ENCODE results near the gene NMT1. TPM values are rescaled to one million over a fixed set of nuclear protein-coding genes. Genes with fewer than 3 reads are reported as not detected.

NMT1 gene
- total RNA-seq, 2 experiments from 2014 or later: 136 to 148 TPM

DNA sequence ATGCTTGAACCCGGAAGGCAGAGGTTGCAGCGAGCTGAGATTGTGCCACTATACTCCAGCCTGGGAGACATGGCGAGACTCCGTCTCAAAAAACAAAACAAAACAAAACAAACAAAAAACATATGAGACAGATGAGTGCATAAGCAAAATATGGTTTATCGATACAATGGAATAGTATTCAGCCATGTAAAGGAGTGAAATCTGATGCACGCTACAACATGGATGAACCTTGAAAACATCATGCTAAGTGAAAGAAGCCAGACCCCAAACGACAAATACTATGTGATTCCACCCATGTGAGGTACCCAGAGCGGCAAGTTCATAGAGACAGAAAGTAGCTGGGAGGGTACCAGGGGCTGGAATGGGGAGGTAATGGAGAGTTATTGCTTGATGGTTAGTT lies 64.4 kb downstream of the NMT1 start:
- no peaks in the 10 kb centered on the region for H3K9me3 Mint-ChIP-seq (ENCODE audit: low read depth)
- no peak overlapping the region for H3K27ac Mint-ChIP-seq
- H3K4me3 Mint-ChIP-seq: no peak overlapping the region
- CTCF ChIA-PET: interaction anchor here (1.8 kb wide), 1 partner anchor 10 kb away, joined by 11 read pairs; the partner anchor contains the start of gene ACBD4
- DNase-seq (no peak), ATAC-seq (no peak)
- no peaks in the 10 kb centered on the region for H3K36me3 Mint-ChIP-seq
- peaks cover 5% of the 10 kb centered on the region for H3K4me1 Mint-ChIP-seq
- peaks cover 10% of the 10 kb centered on the region for H3K27me3 Mint-ChIP-seq

DNA sequence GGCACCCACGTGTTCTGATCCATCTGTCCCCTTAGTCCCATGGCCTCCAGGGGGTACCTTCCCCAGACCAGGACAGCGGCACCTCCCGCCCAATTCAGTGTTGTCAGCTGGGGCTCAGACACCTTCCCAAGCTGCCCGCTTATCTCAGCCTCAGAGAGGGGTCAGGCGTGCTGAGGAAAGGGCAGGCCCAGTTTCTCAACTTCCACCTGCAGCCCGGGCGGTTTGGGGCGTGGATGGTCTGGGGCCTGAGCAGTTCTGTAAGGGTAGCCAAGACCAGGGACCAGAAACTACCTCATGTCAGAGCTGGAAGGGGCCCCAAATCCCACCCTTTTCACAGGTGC lies 66.1 kb downstream of the NMT1 start:
- Mint-ChIP-seq H3K9me3 (ENCODE audit: low read depth) (no peaks in the 10 kb centered on the region), H3K36me3 (no peaks in the 10 kb centered on the region), H3K4me3 (no peak overlapping the region), H3K4me1 (peaks cover 5% of the 10 kb centered on the region), H3K27me3 (peaks cover 11% of the 10 kb centered on the region), H3K27ac (no peak overlapping the region)
- CTCF ChIA-PET: interaction anchor here (0.8 kb wide), 3 partner anchors 9 to 352 kb away, joined by 3 read pairs; partner anchors contain the start of gene ACBD4
- DNase-seq (no peak), ATAC-seq (no peak)

DNA sequence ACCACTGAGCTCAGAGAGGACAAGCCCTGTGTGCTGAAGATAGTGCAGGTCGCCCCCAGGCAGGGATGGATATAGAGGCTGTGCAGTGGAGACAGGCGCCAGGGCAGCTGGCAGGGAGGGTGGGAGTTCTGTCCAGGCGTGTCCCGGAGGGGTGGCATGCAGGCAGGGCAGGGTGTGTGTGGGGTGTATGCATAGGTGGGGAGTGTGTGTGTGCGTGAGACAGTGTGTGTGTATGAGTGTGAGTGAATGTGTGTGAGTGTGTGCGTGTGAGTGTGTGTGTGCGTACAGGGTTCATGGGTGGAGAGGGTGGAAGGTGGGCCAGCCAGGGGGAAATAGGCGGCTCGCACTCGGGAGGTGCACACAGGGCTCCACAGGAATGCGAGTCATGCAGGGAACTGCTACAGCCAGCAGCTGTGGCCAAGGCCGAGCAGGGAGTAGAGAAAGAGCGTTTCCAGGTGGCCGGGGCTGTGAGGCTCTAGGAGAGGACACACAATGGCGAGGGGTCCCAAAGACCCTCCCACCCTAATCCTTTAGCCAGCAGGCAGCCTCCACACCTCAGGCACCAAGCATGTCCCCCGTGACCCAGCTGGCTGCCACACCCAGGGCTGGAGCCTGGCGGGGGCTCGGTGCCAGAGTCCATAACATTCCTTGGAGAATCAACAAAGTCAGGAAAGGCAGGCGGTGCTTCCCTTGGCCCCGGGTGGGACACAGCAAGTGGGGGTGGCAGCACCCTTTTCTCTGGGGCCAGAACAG lies 66.6 kb downstream of the NMT1 start:
- H3K36me3 Mint-ChIP-seq: no peaks in the 10 kb centered on the region
- no peak overlapping the region for H3K27ac Mint-ChIP-seq
- DNase-seq (no peak), ATAC-seq (no peak)
- CTCF ChIA-PET: interaction anchor here (0.8 kb wide), 2 partner anchors 8 to 352 kb away, joined by 3 read pairs; partner anchors contain the start of gene ACBD4
- peaks cover 9% of the 10 kb centered on the region for H3K27me3 Mint-ChIP-seq
- no peak overlapping the region for H3K4me3 Mint-ChIP-seq
- peaks cover 5% of the 10 kb centered on the region for H3K4me1 Mint-ChIP-seq
- no peaks in the 10 kb centered on the region for H3K9me3 Mint-ChIP-seq (ENCODE audit: low read depth)

DNA sequence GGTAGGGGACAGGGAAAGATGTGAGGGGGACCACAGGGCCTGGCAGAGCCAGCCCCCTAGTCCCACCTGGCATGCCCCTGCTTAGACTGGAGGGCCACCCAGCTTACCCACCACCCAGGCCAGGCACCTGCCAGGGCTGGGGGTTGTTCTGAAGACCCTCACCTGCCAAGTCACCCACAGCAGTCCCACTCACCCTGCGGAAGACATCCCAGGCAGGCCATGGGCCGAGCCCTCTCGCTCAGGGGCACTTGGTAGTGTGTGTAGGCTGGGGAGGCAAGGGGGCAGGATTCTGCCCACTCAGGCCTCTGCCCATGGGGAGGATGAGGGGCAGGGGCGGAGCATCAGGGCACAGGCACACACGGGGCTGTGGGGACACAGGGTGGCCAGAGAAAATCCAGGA lies 67.2 kb downstream of the NMT1 start:
- CTCF ChIA-PET: interaction anchor here (1.7 kb wide), 1 partner anchor 89 kb away, joined by 4 read pairs; no protein-coding TSS in a partner anchor
- Mint-ChIP-seq H3K4me3 (no peak overlapping the region), H3K9me3 (ENCODE audit: low read depth) (no peaks in the 10 kb centered on the region), H3K27ac (no peak overlapping the region), H3K36me3 (no peaks in the 10 kb centered on the region), H3K4me1 (peaks cover 7% of the 10 kb centered on the region), H3K27me3 (peaks cover 9% of the 10 kb centered on the region)
- DNase-seq (no peak), ATAC-seq (no peak)

DNA sequence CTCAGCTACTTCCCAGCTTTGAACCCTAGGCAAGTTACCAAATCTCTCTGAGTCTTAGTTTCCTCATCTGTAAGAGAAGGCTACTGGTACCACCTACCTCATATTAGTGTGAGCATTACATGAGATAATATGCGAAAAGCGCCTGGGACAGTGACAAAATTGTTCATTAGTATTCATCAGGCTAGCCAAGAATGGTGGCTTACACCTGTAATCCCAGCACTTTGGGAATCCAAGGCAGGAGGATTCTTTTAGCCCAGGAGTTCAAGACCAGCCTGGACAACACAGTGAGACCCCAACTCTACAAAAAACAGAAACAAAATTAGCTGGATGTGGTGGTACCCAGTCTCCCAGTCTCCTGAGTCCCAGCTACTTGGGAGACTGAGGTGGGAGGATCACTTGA lies 67.9 kb downstream of the NMT1 start:
- CTCF ChIA-PET: interaction anchor here (1.7 to 11.4 kb wide), 2 partner anchors 69 to 89 kb away, joined by 4 to 401 read pairs; no protein-coding TSS in a partner anchor
- ATAC-seq (no peak), DNase-seq (no peak)
- Mint-ChIP-seq H3K4me3 (no peak overlapping the region), H3K9me3 (ENCODE audit: low read depth) (no peaks in the 10 kb centered on the region), H3K36me3 (no peaks in the 10 kb centered on the region), H3K4me1 (peaks cover 10% of the 10 kb centered on the region), H3K27me3 (peaks cover 9% of the 10 kb centered on the region), H3K27ac (no peak overlapping the region)

DNA sequence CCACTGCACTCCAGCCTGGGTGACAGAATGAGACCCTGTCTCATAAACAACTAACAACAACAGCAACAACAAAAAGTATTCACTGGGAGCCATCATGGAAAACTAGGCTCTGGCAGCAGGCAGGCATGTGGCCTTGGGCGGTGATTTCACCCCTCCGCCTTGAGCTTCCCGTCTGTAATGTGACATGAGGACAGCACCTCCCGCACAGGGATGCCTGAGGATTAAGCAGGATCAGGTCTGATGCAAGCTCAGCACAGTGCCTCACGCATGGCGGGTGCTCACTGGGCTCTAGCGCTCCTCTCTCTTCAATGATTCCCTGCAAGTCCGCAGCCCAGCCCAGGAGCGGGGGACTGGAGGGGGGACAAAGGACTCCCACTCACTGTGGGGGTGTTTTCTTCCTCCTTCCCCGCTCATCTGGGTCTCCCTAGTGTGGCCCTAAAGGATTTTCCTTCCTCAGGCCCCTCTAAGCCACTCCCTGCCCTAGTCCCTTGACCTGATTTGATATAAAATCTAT lies 68.4 kb downstream of the NMT1 start:
- CTCF ChIA-PET: interaction anchor here (1.0 to 11.4 kb wide), 3 partner anchors 10 to 90 kb away, joined by 3 to 401 read pairs (median 4); no protein-coding TSS in a partner anchor
- Mint-ChIP-seq H3K9me3 (ENCODE audit: low read depth) (no peaks in the 10 kb centered on the region), H3K27ac (no peak overlapping the region), H3K27me3 (peaks cover 9% of the 10 kb centered on the region), H3K4me3 (no peak overlapping the region), H3K4me1 (peaks cover 7% of the 10 kb centered on the region), H3K36me3 (no peaks in the 10 kb centered on the region)
- ATAC-seq (no peak), DNase-seq (no peak)

DNA sequence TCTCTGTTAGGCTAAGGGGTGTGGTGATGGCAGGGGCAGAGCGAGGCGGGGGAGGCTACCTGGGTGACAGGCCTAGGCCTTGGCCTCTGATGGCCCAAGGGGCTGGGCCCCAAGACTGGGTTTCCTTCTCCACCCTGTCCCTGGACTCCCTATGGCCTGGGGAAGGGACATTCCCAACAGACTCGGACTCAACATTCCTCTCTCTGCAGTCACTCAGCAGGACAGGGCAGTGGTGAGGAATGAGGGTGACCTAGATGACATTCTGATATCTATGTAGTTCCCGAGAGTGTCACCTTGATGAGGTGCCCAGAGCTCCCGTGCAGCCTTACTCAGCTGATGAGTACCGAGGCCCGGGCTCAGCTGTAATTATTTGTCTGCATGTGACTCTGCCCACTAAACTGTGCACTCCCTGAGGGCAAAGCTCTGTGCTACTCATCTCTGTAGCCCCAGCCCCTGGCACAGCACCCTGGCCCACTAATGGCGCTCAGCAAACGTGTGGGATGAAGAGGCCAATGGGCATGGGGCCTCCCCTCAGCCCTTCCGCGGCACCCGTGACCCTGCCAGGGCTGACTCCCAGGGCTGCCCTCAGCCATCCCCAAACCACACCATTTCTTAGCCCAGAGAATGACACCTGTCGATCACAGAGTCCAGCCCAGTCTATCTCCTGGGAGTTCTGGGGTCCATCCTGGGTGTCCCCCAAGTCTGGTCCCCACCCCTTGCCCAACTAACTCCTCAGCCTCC lies 69.0 kb downstream of the NMT1 start:
- Mint-ChIP-seq H3K27me3 (peaks cover 9% of the 10 kb centered on the region), H3K27ac (no peak overlapping the region), H3K36me3 (no peaks in the 10 kb centered on the region), H3K4me1 (peaks cover 6% of the 10 kb centered on the region), H3K4me3 (no peak overlapping the region), H3K9me3 (ENCODE audit: low read depth) (no peaks in the 10 kb centered on the region)
- CTCF ChIA-PET: interaction anchor here (1.0 to 11.4 kb wide), 3 partner anchors 9 to 91 kb away, joined by 3 to 401 read pairs (median 4); no protein-coding TSS in a partner anchor
- DNase-seq: no peak
- ATAC-seq: no peak

DNA sequence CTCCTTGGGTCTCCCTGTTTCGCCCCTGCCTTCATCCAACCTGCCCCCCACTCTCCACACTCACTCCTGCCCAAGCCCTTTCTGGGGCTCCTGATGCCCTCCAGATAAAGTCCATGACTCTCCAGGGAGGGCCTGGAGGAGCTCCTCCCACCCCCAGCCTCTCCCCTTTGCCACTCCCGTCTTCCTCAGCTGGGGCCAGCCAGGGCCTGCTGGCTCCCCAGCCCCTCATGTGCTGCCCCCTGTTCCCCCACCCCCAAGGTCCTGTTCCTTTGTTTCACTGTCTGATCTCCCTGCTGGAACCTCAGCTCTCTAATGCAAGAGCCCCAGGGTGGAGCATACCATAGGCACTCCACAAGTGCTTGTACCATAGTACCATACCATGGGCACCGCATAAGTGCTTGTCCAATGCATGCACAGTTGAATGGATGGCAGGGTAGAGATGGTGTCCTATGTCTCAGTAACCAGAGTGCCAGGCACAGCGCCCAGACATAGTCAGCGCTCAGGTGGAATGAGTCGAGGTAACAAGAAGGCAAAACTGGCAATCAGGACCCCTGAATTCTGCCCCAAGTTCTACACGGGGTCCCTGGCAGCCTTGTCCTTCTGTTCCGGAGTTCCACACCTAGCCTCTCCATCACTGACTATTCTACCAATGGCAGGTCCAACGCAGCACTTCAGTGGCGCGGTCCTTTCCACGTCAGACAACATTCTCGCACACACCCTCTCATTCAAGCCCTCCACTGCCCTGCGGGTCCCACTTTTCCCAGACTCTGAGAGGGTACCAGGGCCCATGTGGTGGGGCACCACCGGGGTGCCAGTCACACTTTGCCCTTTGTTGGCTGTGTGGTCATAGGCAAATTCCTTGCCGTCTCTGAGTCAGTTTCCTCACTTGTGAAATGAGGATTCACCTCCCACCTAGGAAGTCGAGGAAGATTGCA lies 69.8 kb downstream of the NMT1 start:
- Mint-ChIP-seq H3K27me3 (peaks cover 9% of the 10 kb centered on the region), H3K36me3 (no peaks in the 10 kb centered on the region), H3K4me1 (peaks cover 11% of the 10 kb centered on the region), H3K4me3 (peak overlapping the region; percentile 29), H3K9me3 (ENCODE audit: low read depth) (no peaks in the 10 kb centered on the region), H3K27ac (no peak overlapping the region)
- no peak for ATAC-seq
- DNase-seq: no peak
- CTCF ChIA-PET: interaction anchor here (1.0 to 11.4 kb wide), 5 partner anchors 15 to 354 kb away, joined by 3 to 583 read pairs (median 9); partner anchors contain the start of genes HEXIM1 and HEXIM2

DNA sequence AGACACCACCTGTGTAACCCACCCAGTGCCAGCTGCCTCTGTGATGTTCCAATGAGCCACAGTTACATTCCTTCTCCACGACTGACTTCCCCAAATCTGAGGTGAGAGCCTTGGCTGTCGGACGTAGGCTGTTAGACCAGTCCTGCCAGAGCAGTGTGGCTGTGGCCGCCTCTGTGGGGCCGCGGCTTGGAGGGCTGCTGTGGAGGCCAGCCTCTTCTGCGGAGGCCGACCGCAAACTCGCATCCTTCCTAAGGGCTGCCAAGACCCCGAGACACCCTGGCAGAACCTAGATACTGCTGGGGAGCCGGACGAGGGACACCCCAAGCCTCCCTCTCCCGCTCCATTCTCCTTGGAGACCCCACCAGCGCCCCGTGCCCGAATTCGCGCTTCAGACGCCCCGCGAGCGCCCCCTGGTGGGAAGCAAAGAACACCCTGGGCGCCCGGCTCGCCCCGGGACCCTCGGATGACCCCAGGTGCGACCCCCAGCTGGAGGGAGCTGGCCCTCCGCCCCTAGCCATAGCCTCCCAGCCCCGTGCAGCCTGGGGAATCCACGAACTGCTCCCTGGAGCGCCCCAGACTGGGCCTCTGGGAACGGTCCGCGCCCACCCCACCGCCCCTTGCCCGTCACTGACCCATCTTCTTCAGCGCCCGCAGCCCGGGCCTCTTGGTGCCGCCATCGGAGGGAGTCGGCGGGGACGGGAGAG lies 70.7 kb downstream of the NMT1 start:
- DNase-seq: peak; percentile 63
- H3K4me3 Mint-ChIP-seq: peak overlapping the region; percentile 33
- peak; percentile 0 for ATAC-seq
- H3K9me3 Mint-ChIP-seq (ENCODE audit: low read depth): no peaks in the 10 kb centered on the region
- no peaks in the 10 kb centered on the region for H3K36me3 Mint-ChIP-seq
- H3K27me3 Mint-ChIP-seq: peaks cover 9% of the 10 kb centered on the region
- CTCF ChIA-PET: interaction anchor here (1.0 to 11.4 kb wide), 8 partner anchors 16 to 355 kb away, joined by 3 to 583 read pairs (median 4); partner anchors contain the start of genes HEXIM1 and HEXIM2
- no peak overlapping the region for H3K27ac Mint-ChIP-seq
- peaks cover 19% of the 10 kb centered on the region for H3K4me1 Mint-ChIP-seq

DNA sequence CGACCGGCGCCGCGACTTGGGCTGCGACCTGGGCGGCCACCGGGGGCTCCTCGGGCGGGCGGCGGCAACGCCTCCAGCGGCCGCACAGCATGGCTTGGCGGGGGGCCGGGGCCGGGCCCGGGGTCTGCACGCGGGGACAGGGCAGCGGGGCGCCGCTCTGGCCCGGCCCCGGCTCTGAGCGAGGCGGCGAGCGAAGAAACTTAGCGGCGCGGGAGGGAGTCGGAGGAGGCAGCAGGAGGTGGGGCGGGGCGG lies 71.1 kb downstream of the NMT1 start, which contains the start of gene PLCD3:
PLCD3 (minus strand) TSS at position 196 of the 252 bp plus-strand sequence; CDS start at position 91, 105 bp downstream.
- no peaks in the 10 kb centered on the region for H3K36me3 Mint-ChIP-seq
- no peaks in the 10 kb centered on the region for H3K9me3 Mint-ChIP-seq (ENCODE audit: low read depth)
- peak within 1 kb of the TSS; percentile 86 for H3K4me3 Mint-ChIP-seq
- CTCF ChIA-PET: interaction anchor here (1.1 to 11.4 kb wide), 7 partner anchors 16 to 354 kb away, joined by 3 to 583 read pairs (median 5); partner anchors contain the start of genes HEXIM1 and HEXIM2
- peaks cover 9% of the 10 kb centered on the region for H3K27me3 Mint-ChIP-seq
- no peak for DNase-seq
- ATAC-seq: peak; percentile 37
- H3K4me1 Mint-ChIP-seq: peaks cover 19% of the 10 kb centered on the region
- H3K27ac Mint-ChIP-seq: peak within 1 kb of the TSS; percentile 82

DNA sequence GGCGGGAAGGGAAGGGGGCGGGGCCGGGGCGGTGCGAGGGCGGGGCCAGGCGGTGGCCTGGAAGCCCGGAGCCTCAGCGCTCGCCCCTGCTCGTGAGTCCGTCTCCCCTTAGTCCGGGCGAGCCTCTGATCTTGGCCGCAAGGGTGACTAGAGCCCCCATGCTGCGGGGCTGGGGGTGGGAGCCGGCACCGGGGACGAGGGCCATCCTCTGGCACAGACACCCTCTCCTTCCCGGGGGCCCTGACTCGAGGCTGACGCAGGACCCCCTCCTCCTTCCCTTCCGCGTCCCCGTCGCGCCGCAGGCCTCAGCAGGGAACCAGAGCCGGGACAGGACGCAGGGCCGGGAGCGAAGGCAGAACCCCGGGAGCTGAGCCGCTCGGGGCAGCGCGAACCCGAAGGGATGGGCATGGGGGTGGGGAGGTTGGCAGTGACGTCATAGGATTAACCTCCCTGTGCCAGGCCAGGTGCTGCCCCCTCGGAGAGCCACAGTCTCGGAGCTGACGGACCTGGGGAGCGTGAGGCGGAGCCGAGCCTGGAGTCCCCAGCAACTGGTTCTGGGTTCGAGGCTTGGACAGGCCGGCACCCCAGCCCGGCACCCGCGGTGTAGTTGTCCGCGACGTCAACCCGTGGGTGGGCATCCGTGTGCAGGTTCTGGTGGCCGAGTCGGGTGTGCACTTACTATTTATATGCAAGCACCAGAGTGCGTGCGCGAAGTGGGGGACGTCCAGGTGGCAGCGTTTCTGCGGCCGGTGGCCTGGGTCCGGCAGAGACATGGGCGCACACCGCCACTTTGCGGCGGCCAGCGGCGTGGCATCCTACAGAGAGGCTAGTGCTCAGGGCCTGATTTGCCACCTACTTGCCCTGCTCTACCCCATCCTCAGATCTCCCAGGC lies 71.7 kb downstream of the NMT1 start:
- H3K4me1 Mint-ChIP-seq: peaks cover 19% of the 10 kb centered on the region
- H3K27ac Mint-ChIP-seq: peak overlapping the region; percentile 82
- H3K9me3 Mint-ChIP-seq (ENCODE audit: low read depth): no peaks in the 10 kb centered on the region
- peak overlapping the region; percentile 86 for H3K4me3 Mint-ChIP-seq
- H3K27me3 Mint-ChIP-seq: peaks cover 9% of the 10 kb centered on the region
- no peaks in the 10 kb centered on the region for H3K36me3 Mint-ChIP-seq
- peak; percentile 40 for ATAC-seq
- CTCF ChIA-PET: interaction anchor here (0.7 to 11.4 kb wide), 11 partner anchors 17 to 354 kb away, joined by 3 to 583 read pairs (median 4); partner anchors contain the start of genes HEXIM1 and HEXIM2
- DNase-seq: peak; percentile 77

All from activated CD8-positive, alpha-beta memory T cell treated with anti-CD3 and anti-CD28 coated beads, Interleukin-2, amount 10 ng/mL, durations not matched to agents 7 days and 5 days (primary cell).